Measurements from ENCODE around the gene F13B.

DNA sequence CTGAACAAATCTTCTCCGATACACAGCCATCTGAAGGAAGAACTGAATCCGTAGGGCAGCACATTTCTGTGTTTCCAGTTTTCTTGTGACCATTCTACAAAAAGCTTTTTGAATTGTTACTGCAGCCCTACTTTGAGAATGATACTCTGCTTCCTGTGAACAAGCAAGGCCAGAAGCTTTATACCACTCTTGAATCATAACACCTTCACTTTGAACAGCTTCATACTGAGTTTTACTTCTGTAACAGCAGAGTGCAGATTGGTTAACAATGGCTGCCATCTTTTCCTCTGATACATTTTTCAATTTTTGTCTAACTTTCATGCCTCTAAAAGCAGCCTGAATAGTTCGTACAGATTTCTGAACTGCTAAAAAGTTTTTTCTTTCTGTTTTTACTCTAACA is 33.6 kb upstream of the F13B start:
- TF ChIP-seq, protein P1, sequence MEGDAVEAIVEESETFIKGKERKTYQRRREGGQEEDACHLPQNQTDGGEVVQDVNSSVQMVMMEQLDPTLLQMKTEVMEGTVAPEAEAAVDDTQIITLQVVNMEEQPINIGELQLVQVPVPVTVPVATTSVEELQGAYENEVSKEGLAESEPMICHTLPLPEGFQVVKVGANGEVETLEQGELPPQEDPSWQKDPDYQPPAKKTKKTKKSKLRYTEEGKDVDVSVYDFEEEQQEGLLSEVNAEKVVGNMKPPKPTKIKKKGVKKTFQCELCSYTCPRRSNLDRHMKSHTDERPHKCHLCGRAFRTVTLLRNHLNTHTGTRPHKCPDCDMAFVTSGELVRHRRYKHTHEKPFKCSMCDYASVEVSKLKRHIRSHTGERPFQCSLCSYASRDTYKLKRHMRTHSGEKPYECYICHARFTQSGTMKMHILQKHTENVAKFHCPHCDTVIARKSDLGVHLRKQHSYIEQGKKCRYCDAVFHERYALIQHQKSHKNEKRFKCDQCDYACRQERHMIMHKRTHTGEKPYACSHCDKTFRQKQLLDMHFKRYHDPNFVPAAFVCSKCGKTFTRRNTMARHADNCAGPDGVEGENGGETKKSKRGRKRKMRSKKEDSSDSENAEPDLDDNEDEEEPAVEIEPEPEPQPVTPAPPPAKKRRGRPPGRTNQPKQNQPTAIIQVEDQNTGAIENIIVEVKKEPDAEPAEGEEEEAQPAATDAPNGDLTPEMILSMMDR (IDR thresholded peaks at IDR 0.05; ENCODE audit: low read depth, low read length): no peak
- no peak for TF ChIP-seq EZH2phosphoT487 (IDR thresholded peaks at IDR 0.05; ENCODE audit: low read depth)
